Suprapubic skin (tissue), 4 donors: ENCODE measurements around the gene ANKFN1. TPM values are rescaled to one million over a fixed set of nuclear protein-coding genes. Genes with fewer than 3 reads are reported as not detected.

Experiments used
- DNase-seq, 2 donors: peaks; one replicate each; pipeline ENCODE4 v3.0.0-alpha.2; 2019; ENCODE audit warnings: low spot score in 2 of 2
- H3K27ac ChIP-seq: fragments of 200-600 bp; sonication (generic); one replicate; pipeline ENCODE4 v1.5.1; 2019
- H3K27me3 ChIP-seq: fragments of 200-600 bp; sonication (generic); one replicate; pipeline ENCODE4 v1.5.1; 2019
- H3K36me3 ChIP-seq: fragments of 200-600 bp; sonication (generic); one replicate; pipeline ENCODE4 v1.5.1; 2019
- H3K4me1 ChIP-seq: fragments of 200-600 bp; sonication (generic); one replicate; pipeline ENCODE4 v1.5.1; 2019
- H3K4me3 ChIP-seq: fragments of 200-600 bp; sonication (generic); one replicate; pipeline ENCODE4 v1.5.1; 2019; ENCODE audit warnings: mild to moderate bottlenecking
- H3K9me3 ChIP-seq: fragments of 200-600 bp; sonication (generic); one replicate; pipeline ENCODE4 v1.5.1; 2019
- EP300 ChIP-seq: sonication (generic); formaldehyde crosslinking; IDR thresholded peaks from one replicate; pipeline ENCODE4 v1.6.1; 2017; ENCODE audit warnings: antibody characterized with exemption
- POLR2A ChIP-seq, 2 donors: fragments of 450-650 bp; IDR thresholded peaks; one replicate each; pipeline ENCODE4 v1.6.1; 2017; ENCODE audit warnings: antibody characterized with exemption in 2 of 2, mild to moderate bottlenecking in 2 of 2, moderate library complexity in 2 of 2
- POLR2AphosphoS5 ChIP-seq, 3 donors: sonication (generic); formaldehyde crosslinking; IDR thresholded peaks; one replicate each; pipeline ENCODE4 v1.6.1; 2017; ENCODE audit warnings: antibody characterized with exemption in 3 of 3
- WGBS: methylation state at CpG from one replicate; pipeline ENCODE4 v1.1.5; 2018; 5-methylcytosine and 5-hydroxymethylcytosine counted together
- total RNA-seq, 4 donors: library from RNA; depleted of rRNA; stranded (reverse); fragments of >200 nt; gene quantifications; one replicate each; pipeline ENCODE4 v1.1.0, GENCODE V29; 2016
- TF ChIP-seq, protein P1 (sequence below), 2 donors: fragments of 200-600 bp in 1 of 2; fragments of 450-650 bp in 1 of 2; sonication (generic) in 1 of 2; IDR thresholded peaks; one replicate each; pipeline ENCODE4 v1.5.1; 2016 to 2019; ENCODE audit warnings: antibody characterized with exemption in 2 of 2, mild to moderate bottlenecking in 1 of 2, moderate library complexity in 1 of 2

The ANKFN1 gene
- 1 to 10 TPM in 3 of 4 donors, under 1 TPM in 1; 0.81 to 3.1 (median 1.7) TPM for total RNA-seq

- Histone ChIP-seq H3K27me3 (peaks cover 4% of the 10 kb centered on the region), H3K27ac (no peak within 1 kb of the TSS), H3K9me3 (no peaks in the 10 kb centered on the region), H3K36me3 (no peaks in the 10 kb centered on the region), H3K4me3 (no peak within 1 kb of the TSS), H3K4me1 (no peaks in the 10 kb centered on the region)
- DNase-seq = no peak
- TF ChIP-seq, protein P1, sequence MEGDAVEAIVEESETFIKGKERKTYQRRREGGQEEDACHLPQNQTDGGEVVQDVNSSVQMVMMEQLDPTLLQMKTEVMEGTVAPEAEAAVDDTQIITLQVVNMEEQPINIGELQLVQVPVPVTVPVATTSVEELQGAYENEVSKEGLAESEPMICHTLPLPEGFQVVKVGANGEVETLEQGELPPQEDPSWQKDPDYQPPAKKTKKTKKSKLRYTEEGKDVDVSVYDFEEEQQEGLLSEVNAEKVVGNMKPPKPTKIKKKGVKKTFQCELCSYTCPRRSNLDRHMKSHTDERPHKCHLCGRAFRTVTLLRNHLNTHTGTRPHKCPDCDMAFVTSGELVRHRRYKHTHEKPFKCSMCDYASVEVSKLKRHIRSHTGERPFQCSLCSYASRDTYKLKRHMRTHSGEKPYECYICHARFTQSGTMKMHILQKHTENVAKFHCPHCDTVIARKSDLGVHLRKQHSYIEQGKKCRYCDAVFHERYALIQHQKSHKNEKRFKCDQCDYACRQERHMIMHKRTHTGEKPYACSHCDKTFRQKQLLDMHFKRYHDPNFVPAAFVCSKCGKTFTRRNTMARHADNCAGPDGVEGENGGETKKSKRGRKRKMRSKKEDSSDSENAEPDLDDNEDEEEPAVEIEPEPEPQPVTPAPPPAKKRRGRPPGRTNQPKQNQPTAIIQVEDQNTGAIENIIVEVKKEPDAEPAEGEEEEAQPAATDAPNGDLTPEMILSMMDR (IDR thresholded peaks at IDR 0.05) = no peak
- TF ChIP-seq POLR2AphosphoS5 (IDR thresholded peaks at IDR 0.05) (no peak), EP300 (no peak), POLR2A (IDR thresholded peaks at IDR 0.05) (no peak)
- 81% methylated on average over 11 of the region's 11 CpGs for WGBS
Observed at GRCh38 chr17:56152874-56153602, at the start of gene ANKFN1. Gene ANKFN1 (plus strand): TSS chr17:56153475. CDS start chr17:56212668, 59,193 bp downstream.

GRCh38 chr17:56108811-56109284 lies 44.4 kb upstream of the ANKFN1 start:
- peaks cover 6% of the 10 kb centered on the region for H3K27me3 ChIP-seq
- H3K27ac ChIP-seq = no peak overlapping the region
- DNase-seq = no peak
- H3K4me1 ChIP-seq = no peaks in the 10 kb centered on the region
- H3K36me3 ChIP-seq = no peaks in the 10 kb centered on the region
- no peaks in the 10 kb centered on the region for H3K9me3 ChIP-seq
- H3K4me3 ChIP-seq = no peak overlapping the region
- WGBS = 90% methylated on average over 2 of the region's 2 CpGs
- TF ChIP-seq, protein P1 (IDR thresholded peaks at IDR 0.05) = no peak
- TF ChIP-seq POLR2AphosphoS5 (IDR thresholded peaks at IDR 0.05) (no peak), POLR2A (IDR thresholded peaks at IDR 0.05) (no peak), EP300 (no peak)

DNA sequence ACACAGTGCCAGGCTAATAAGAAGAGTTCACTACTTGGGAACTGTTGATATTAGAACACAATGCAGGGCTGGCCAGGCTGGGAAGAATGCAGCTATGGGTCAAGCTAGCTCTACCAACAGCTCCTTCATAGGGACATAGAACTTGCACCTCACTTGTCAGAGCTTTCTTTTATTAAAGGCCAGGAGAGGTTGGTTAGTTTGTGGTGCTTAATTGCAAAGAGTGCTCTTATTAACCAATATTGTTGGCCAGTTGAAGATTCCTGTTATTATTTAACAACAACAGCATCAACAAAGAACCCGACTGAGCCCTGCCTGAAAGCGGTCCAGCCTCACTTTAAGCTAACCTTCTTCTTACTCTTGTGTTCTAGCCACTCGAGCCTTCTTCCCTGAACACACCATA lies 43.4 kb upstream of the ANKFN1 start:
- Histone ChIP-seq H3K4me3 (no peak overlapping the region), H3K4me1 (no peaks in the 10 kb centered on the region), H3K27me3 (peaks cover 2% of the 10 kb centered on the region), H3K27ac (no peak overlapping the region), H3K9me3 (no peaks in the 10 kb centered on the region), H3K36me3 (no peaks in the 10 kb centered on the region)
- DNase-seq = no peak
- TF ChIP-seq POLR2AphosphoS5 (IDR thresholded peaks at IDR 0.05) (no peak), EP300 (no peak), POLR2A (IDR thresholded peaks at IDR 0.05) (no peak)
- TF ChIP-seq, protein P1 (IDR thresholded peaks at IDR 0.05) = no peak
- 76% methylated on average over 3 of the region's 3 CpGs for WGBS

- WGBS = 91% methylated on average over 4 of the region's 4 CpGs
- TF ChIP-seq EP300 (no peak), POLR2A (IDR thresholded peaks at IDR 0.05) (no peak), POLR2AphosphoS5 (IDR thresholded peaks at IDR 0.05) (no peak)
- TF ChIP-seq, protein P1 (IDR thresholded peaks at IDR 0.05) = no peak
- H3K4me1 ChIP-seq = no peaks in the 10 kb centered on the region
- no peak overlapping the region for H3K27ac ChIP-seq
- DNase-seq = no peak
- H3K4me3 ChIP-seq = no peak overlapping the region
- no peaks in the 10 kb centered on the region for H3K27me3 ChIP-seq
- no peaks in the 10 kb centered on the region for H3K36me3 ChIP-seq
- no peaks in the 10 kb centered on the region for H3K9me3 ChIP-seq
Observed at GRCh38 chr17:56110463-56111135, 42.7 kb upstream of the ANKFN1 start.
